HG03060 (cell line): ENCODE data around the gene PLK2.

ENCODE experiments used
- ATAC-seq: cut with Tn5 transposase; IDR thresholded peaks from one replicate; pipeline ENCODE4 v1.9.1; 2021; ENCODE audit warnings: low read depth, moderate number of reproducible peaks; ENCODE audit not compliant: unreplicated experiment

Gene PLK2

GRCh38 chr5:58481066-58481676, 21.3 kb upstream of the PLK2 start:
- ATAC-seq = no peak

GRCh38 chr5:58477760-58478376, 18.0 kb upstream of the PLK2 start:
- no peak for ATAC-seq

DNA sequence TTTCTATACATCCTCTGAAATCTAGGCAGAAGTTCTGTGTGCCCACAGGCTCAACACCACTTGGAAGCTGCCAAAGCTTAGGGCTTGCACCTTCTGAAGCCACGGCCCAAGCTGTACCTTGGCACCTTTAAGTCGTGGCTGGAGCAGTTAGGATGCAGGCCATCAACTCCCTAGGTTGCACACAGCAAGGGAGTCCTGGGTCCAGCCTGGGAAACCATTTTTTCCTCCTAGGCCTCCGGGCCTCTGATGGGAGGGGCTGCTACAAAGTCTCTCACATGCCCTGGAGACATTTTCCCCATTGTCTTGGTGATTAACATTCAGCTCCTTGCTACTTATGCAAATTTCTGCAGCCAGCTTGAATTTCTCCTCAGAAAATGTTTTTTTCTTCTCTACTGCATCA, 15.5 kb upstream of the PLK2 start:
- ATAC-seq = no peak

GRCh38 chr5:58469896-58470295, 10.0 kb upstream of the PLK2 start:
- ATAC-seq = no peak

DNA sequence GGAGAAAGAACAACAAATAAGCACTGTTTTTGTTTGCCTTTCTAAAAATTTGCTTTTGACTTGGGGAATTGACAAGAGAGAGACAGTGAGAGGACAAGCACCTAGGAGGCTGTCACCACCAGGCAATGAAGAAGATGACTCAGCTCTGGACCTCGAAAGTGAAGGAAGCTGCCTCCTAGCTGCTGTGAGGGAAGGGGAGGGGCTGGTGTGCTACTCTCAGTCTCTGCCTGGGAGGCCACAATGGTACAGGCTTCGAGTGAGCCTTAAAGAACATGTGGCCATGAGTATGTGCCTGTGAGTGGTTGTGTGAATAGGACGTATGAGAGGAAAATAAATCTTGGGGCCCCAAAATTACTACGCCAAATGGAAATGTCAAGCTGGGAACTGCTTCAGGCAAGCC, 7.1 kb upstream of the PLK2 start:
- peak; percentile 77 for ATAC-seq

DNA sequence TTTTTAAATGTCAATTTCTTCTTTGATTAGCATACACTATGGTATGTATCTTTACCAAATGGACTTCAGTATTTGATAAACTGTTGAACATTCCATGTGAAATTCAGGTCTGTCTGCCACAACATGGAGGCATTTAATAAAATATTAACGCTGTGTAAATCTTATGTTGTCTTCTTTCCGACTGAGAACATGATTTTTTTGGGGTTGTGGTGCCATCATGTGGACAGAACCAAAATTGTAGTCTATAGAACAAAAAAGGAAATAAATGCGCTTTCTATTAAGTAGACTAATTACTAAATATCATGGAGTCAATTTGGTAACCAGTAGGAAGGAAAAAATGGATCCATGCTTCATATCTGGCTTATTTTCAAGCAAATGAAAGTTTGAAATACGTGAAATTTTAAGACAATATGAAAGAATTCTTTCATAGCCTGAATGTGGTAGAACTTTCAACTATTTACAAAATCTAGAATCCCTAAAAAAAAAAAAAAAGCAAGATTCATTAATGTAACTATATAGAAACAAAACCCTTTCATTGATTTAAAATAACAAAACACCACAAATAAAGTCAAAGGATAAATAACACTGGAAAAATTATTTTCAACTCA, 2.8 kb upstream of the PLK2 start:
- ATAC-seq = no peak

- no peak for ATAC-seq
Measured at GRCh38 chr5:58462154-58462553, 2.3 kb upstream of the PLK2 start.

- ATAC-seq = peak; percentile 69
Measured at GRCh38 chr5:58460732-58461286, 923 bp upstream of the PLK2 start.

DNA sequence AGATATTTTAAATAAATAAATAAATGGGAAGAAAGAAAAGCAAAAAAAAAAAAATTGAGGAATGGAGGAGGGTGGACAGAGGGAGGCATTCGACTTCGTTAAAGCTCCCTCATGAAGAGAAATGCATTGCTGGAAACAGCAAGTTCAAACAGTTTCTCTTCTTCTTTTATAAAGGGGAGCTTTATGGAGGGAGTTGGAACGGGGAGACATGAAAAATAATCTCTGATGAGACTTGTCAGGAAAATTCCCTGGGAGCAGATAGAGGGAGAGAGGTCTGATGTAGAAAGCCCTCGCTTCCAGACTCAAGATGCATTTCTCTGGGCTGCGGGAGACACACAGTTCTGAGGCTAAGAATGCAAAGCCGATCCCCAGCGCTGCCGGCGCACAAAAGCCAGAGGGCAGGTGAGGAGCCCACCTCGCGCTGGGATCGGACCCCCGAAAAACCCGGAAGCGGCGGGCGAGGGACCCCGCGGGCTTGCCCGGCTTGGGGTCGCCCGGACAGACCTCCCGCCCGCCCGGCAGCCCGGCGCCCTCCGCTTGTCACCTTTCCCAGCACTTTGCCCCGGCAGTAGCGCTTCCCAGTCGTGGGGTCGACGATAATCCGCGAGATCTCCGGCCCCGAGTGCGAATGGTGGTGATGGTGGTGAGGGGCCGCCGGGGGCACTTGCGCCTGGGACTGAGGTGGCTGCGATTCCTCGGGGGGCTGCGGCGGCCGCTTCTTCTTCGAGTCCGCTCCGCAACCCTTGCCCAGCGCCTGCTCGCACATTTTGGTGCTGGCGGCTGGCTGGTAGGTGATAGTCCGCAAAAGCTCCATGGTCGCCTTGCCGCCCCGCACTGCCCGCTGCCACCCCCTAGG, 512 bp downstream of the PLK2 start:
- no peak for ATAC-seq

- no peak for ATAC-seq
Measured at GRCh38 chr5:58458743-58459145, 1.1 kb downstream of the PLK2 start.

- no peak for ATAC-seq
Measured at GRCh38 chr5:58458141-58458742, 1.6 kb downstream of the PLK2 start.

DNA sequence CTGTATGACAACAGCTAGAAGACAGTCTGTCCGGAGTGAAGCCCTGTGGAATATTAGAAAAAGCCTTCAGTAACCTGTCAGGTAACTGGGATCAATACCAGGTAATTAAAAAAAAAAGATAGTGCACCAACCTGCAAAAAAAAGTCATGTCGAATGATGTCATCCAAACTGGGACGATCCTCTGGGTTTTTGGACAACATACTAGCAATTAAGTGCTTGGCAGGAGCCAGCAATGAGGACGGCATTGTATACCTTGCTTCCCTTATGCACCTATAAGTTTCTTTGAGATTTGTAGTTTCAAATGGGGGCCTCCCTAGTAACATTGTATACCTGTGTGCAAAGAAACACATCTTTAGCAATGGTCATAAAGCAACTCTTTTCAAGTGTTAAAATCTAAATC, 2.8 kb downstream of the PLK2 start:
- no peak for ATAC-seq

GRCh38 chr5:58456486-58456885, 3.4 kb downstream of the PLK2 start:
- ATAC-seq = no peak

DNA sequence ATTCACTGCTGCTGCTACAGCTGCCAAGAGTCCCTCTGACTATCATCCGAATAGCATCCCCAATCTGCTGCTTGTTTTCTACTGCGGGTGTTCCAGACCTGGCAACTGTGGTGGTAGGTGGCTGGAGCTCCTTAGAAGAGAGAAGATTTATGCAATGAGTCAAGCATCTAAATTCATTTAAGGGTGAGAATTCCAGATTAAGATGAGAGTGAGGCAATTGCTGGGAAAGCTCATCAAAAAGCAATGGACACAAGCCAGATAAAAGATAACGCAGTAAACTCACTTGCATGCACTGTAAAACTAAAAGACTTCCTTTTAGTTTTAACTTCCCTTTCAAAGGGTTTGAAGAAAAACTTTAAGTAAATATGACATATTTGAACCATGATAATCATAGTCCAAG, 3.9 kb downstream of the PLK2 start:
- ATAC-seq = no peak

GRCh38 chr5:58455480-58455879, 4.4 kb downstream of the PLK2 start:
- ATAC-seq = no peak

GRCh38 chr5:58455066-58455465, 4.8 kb downstream of the PLK2 start:
- ATAC-seq = no peak

GRCh38 chr5:58454025-58454424, 5.9 kb downstream of the PLK2 start:
- ATAC-seq = no peak

DNA sequence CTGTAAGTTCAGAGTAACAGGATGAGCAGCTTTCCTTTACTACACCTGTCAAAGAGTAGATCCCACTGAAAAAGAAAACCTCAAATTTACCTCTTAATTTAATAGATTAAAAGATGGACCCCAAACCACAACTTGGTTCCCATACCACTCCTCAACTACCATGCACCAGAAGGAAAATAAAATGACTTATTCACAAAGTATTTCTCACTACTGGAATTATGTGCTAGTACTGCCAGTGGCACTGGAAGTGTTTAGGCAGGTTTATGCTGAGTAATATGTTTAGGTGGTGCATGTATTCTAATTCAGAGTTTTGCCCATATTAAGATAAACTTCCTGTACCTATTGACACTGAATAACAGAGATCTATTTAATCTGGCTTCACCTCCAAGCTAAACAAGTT, 6.6 kb downstream of the PLK2 start:
- no peak for ATAC-seq

- no peak for ATAC-seq
Measured at GRCh38 chr5:58452566-58453258, 7.2 kb downstream of the PLK2 start.
